Suprapubic skin (tissue), 4 donors: Measurements from ENCODE around the gene YEATS4.

Source experiments
- EP300 ChIP-seq: sonication (generic); formaldehyde crosslinking; IDR thresholded peaks from one replicate; pipeline ENCODE4 v1.6.1; 2017; ENCODE audit warnings: antibody characterized with exemption
- POLR2A ChIP-seq, 2 donors: fragments of 450-650 bp; IDR thresholded peaks; one replicate each; pipeline ENCODE4 v1.6.1; 2017; ENCODE audit warnings: antibody characterized with exemption in 2 of 2, mild to moderate bottlenecking in 2 of 2, moderate library complexity in 2 of 2
- POLR2AphosphoS5 ChIP-seq, 3 donors: sonication (generic); formaldehyde crosslinking; IDR thresholded peaks; one replicate each; pipeline ENCODE4 v1.6.1; 2017; ENCODE audit warnings: antibody characterized with exemption in 3 of 3
- TF ChIP-seq, protein P1 (sequence below), 2 donors: fragments of 200-600 bp in 1 of 2; fragments of 450-650 bp in 1 of 2; sonication (generic) in 1 of 2; IDR thresholded peaks; one replicate each; pipeline ENCODE4 v1.5.1; 2016 to 2019; ENCODE audit warnings: antibody characterized with exemption in 2 of 2, mild to moderate bottlenecking in 1 of 2, moderate library complexity in 1 of 2

- TF ChIP-seq, protein P1, sequence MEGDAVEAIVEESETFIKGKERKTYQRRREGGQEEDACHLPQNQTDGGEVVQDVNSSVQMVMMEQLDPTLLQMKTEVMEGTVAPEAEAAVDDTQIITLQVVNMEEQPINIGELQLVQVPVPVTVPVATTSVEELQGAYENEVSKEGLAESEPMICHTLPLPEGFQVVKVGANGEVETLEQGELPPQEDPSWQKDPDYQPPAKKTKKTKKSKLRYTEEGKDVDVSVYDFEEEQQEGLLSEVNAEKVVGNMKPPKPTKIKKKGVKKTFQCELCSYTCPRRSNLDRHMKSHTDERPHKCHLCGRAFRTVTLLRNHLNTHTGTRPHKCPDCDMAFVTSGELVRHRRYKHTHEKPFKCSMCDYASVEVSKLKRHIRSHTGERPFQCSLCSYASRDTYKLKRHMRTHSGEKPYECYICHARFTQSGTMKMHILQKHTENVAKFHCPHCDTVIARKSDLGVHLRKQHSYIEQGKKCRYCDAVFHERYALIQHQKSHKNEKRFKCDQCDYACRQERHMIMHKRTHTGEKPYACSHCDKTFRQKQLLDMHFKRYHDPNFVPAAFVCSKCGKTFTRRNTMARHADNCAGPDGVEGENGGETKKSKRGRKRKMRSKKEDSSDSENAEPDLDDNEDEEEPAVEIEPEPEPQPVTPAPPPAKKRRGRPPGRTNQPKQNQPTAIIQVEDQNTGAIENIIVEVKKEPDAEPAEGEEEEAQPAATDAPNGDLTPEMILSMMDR (IDR thresholded peaks at IDR 0.05): no peak
- TF ChIP-seq POLR2AphosphoS5 (IDR thresholded peaks at IDR 0.05): no peak
- no peak for TF ChIP-seq POLR2A (IDR thresholded peaks at IDR 0.05)
- no peak for TF ChIP-seq EP300
Observed at GRCh38 chr12:69437073-69437472, 77.5 kb downstream of the YEATS4 start.
